ENCODE results near the gene ARF3. TPM values are rescaled to one million over a fixed set of nuclear protein-coding genes. Genes with fewer than 3 reads are reported as not detected.

The ARF3 gene
- total and polyA plus RNA-seq, 2 of the 13 experiments (the other 11 are each of a cell fraction or from before 2014, with no cell fraction given) = 53.8 to 57.9 TPM

- TF ChIP-seq, protein P1, sequence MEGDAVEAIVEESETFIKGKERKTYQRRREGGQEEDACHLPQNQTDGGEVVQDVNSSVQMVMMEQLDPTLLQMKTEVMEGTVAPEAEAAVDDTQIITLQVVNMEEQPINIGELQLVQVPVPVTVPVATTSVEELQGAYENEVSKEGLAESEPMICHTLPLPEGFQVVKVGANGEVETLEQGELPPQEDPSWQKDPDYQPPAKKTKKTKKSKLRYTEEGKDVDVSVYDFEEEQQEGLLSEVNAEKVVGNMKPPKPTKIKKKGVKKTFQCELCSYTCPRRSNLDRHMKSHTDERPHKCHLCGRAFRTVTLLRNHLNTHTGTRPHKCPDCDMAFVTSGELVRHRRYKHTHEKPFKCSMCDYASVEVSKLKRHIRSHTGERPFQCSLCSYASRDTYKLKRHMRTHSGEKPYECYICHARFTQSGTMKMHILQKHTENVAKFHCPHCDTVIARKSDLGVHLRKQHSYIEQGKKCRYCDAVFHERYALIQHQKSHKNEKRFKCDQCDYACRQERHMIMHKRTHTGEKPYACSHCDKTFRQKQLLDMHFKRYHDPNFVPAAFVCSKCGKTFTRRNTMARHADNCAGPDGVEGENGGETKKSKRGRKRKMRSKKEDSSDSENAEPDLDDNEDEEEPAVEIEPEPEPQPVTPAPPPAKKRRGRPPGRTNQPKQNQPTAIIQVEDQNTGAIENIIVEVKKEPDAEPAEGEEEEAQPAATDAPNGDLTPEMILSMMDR (CRISPR knock-in tag; IDR thresholded peaks at IDR 0.05) = peak; percentile 79
- TF ChIP-seq KLF13 (CRISPR knock-in tag; IDR thresholded peaks at IDR 0.05) (no peak), GMEB2 (CRISPR knock-in tag; IDR thresholded peaks at IDR 0.05; ENCODE audit: low read depth) (no peak), KAT8 (CRISPR knock-in tag; IDR thresholded peaks at IDR 0.05) (no peak), TIGD3 (CRISPR knock-in tag; IDR thresholded peaks at IDR 0.05; ENCODE audit: borderline replicate concordance) (no peak), RAD21 (CRISPR knock-in tag; IDR thresholded peaks at IDR 0.05) (peak; percentile 47)
- TF ChIP-seq, protein P2, sequence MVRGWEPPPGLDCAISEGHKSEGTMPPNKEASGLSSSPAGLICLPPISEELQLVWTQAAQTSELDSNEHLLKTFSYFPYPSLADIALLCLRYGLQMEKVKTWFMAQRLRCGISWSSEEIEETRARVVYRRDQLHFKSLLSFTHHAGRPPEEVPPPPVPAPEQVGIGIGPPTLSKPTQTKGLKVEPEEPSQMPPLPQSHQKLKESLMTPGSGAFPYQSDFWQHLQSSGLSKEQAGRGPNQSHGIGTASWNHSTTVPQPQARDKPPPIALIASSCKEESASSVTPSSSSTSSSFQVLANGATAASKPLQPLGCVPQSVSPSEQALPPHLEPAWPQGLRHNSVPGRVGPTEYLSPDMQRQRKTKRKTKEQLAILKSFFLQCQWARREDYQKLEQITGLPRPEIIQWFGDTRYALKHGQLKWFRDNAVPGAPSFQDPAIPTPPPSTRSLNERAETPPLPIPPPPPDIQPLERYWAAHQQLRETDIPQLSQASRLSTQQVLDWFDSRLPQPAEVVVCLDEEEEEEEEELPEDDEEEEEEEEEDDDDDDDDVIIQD (CRISPR knock-in tag; IDR thresholded peaks at IDR 0.05; ENCODE audit: low read depth) = no peak
- TF ChIP-seq, protein P3, sequence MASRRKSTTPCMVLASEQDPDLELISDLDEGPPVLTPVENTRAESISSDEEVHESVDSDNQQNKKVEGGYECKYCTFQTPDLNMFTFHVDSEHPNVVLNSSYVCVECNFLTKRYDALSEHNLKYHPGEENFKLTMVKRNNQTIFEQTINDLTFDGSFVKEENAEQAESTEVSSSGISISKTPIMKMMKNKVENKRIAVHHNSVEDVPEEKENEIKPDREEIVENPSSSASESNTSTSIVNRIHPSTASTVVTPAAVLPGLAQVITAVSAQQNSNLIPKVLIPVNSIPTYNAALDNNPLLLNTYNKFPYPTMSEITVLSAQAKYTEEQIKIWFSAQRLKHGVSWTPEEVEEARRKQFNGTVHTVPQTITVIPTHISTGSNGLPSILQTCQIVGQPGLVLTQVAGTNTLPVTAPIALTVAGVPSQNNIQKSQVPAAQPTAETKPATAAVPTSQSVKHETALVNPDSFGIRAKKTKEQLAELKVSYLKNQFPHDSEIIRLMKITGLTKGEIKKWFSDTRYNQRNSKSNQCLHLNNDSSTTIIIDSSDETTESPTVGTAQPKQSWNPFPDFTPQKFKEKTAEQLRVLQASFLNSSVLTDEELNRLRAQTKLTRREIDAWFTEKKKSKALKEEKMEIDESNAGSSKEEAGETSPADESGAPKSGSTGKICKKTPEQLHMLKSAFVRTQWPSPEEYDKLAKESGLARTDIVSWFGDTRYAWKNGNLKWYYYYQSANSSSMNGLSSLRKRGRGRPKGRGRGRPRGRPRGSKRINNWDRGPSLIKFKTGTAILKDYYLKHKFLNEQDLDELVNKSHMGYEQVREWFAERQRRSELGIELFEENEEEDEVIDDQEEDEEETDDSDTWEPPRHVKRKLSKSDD (CRISPR knock-in tag; IDR thresholded peaks at IDR 0.05; ENCODE audit: low read depth) = no peak
Observed at GRCh38 chr12:48973941-48974673, 16.8 kb upstream of the ARF3 start (continued).

Data from HepG2 (cell line).